ENCODE results near the gene OR56B1. TPM values are rescaled to one million over a fixed set of nuclear protein-coding genes. Genes with fewer than 3 reads are reported as not detected.

Gene OR56B1
- total RNA-seq, result 1.2 and 1.4 TPM in 2 replicates
- total RNA-seq (2013), result 0.82 TPM
- polyA plus RNA-seq, result 0.36 and 0.61 TPM in 2 replicates
- polyA minus RNA-seq, result 0.86 and 1.5 TPM in 2 replicates

DNA sequence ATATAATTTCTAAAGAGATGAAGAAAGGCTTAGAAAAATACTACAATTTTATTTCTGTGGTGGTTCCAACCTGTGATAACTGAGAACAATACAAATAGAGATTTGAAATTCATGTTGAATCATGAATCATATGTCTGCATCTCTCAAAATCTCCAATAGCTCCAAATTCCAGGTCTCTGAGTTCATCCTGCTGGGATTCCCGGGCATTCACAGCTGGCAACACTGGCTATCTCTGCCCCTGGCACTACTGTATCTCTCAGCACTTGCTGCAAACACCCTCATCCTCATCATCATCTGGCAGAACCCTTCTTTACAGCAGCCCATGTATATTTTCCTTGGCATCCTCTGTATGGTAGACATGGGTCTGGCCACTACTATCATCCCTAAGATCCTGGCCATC, at the start of gene OR56B1:
Gene OR56B1, plus strand, starts transcription at position 53 of the 400 bp plus-strand sequence. Its CDS starts 69 bp downstream, at position 122.
- CTCF ChIA-PET, result no interaction called here
- H3K27me3 ChIP-seq (replicated peaks in 1 of 4; ENCODE audit: control extremely low read depth in 1 of 4, control insufficient read depth in 3 of 4, insufficient read depth in 4 of 4, low read length in 3 of 4), result no peaks in the 10 kb centered on the region

GRCh38 chr11:5688482-5688881, 47.8 kb upstream of the OR56B1 start:
- Histone ChIP-seq H3K4me2 (replicated peaks; ENCODE audit: low read depth, low read length, poor library complexity, severe bottlenecking) (peak overlapping the region; percentile 78), H3K27ac (ENCODE audit: low read length in 2 of 2) (peak overlapping the region; percentile 89 to 92), H2AFZ (ENCODE audit: insufficient read depth, low read depth, low read length, poor library complexity, severe bottlenecking) (no peak overlapping the region), H3K36me3 (replicated peaks in 1 of 2; ENCODE audit: control extremely low read depth in 1 of 2, control insufficient read depth in 1 of 2, extremely low read depth in 1 of 2, insufficient read depth in 2 of 2, low read length in 1 of 2) (peaks cover 0 to 3% of the 10 kb centered on the region in 2 experiments), H3K4me3 (ENCODE audit: control extremely low read depth in 1 of 5, extremely low read depth in 1 of 5, insufficient read depth in 1 of 5, low read depth in 2 of 5, low read length in 4 of 5) (peak overlapping the region in 1 of 5 experiments; percentile 89), H4K20me1 (ENCODE audit: control insufficient read depth, insufficient read depth, low read length, poor library complexity, severe bottlenecking) (peaks cover 5% of the 10 kb centered on the region), H3K4me1 (ENCODE audit: control insufficient read depth in 2 of 2, insufficient read depth in 2 of 2, low read length in 2 of 2) (peaks cover 26 to 44% of the 10 kb centered on the region in 2 donors), H3K9ac (ENCODE audit: low read length) (no peak overlapping the region), H3K27me3 (replicated peaks in 1 of 4; ENCODE audit: control extremely low read depth in 1 of 4, control insufficient read depth in 3 of 4, insufficient read depth in 4 of 4, low read length in 3 of 4) (no peaks in the 10 kb centered on the region), H3K9me3 (ENCODE audit: control extremely low read depth in 1 of 3, control insufficient read depth in 2 of 3, insufficient read depth in 1 of 3, low read length in 2 of 3) (no peaks in the 10 kb centered on the region), H3K79me2 (ENCODE audit: control insufficient read depth, insufficient read depth, low read length) (peaks cover 86% of the 10 kb centered on the region)
- Mint-ChIP-seq H3K9me3 (ENCODE audit: insufficient read depth) (no peaks in the 10 kb centered on the region), H3K4me3 (peak overlapping the region; percentile 47), H3K27me3 (no peaks in the 10 kb centered on the region), H3K27ac (peak overlapping the region; percentile 80), H3K4me1 (peaks cover 48% of the 10 kb centered on the region)
- ChIA-PET CTCF (interaction anchor here (1.1 to 4.4 kb wide), 3 partner anchors 12 to 119 kb away, joined by 3 to 42 read pairs (median 22); no protein-coding TSS in a partner anchor), POLR2A (no interaction called here)
- intact Hi-C loops (cut with micrococcal nuclease), result loop anchor here (10.0 kb wide), 1 partner anchor 796 kb away; the partner anchor contains the start of genes ARFIP2 and TIMM10B
- ATAC-seq (ENCODE audit: low read depth), result no peak
- DNase-seq, result no peak
- TF ChIP-seq, protein P1, sequence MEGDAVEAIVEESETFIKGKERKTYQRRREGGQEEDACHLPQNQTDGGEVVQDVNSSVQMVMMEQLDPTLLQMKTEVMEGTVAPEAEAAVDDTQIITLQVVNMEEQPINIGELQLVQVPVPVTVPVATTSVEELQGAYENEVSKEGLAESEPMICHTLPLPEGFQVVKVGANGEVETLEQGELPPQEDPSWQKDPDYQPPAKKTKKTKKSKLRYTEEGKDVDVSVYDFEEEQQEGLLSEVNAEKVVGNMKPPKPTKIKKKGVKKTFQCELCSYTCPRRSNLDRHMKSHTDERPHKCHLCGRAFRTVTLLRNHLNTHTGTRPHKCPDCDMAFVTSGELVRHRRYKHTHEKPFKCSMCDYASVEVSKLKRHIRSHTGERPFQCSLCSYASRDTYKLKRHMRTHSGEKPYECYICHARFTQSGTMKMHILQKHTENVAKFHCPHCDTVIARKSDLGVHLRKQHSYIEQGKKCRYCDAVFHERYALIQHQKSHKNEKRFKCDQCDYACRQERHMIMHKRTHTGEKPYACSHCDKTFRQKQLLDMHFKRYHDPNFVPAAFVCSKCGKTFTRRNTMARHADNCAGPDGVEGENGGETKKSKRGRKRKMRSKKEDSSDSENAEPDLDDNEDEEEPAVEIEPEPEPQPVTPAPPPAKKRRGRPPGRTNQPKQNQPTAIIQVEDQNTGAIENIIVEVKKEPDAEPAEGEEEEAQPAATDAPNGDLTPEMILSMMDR (IDR thresholded peaks at IDR 0.05), result no peak
- TF ChIP-seq EZH2 (IDR thresholded peaks at IDR 0.05; ENCODE audit: borderline replicate concordance, insufficient read depth, low read depth, low read length, poor library complexity, severe bottlenecking), result no peak
- no CpG with 5 or more reads among the region's 1 CpG for WGBS (ENCODE audit: insufficient coverage)

More for the DNA sequence above, at the start of gene OR56B1:
- 82% methylated on average over 1 of the region's 1 CpG for WGBS (ENCODE audit: insufficient coverage)
- no peak within 1 kb of the TSS for H3K27ac Mint-ChIP-seq
- peaks cover 6% of the 10 kb centered on the region for H3K9me3 Mint-ChIP-seq (ENCODE audit: insufficient read depth)
- no peak for TF ChIP-seq EZH2 (IDR thresholded peaks at IDR 0.05; ENCODE audit: borderline replicate concordance, insufficient read depth, low read depth, low read length, poor library complexity, severe bottlenecking)
- TF ChIP-seq, protein P1 (IDR thresholded peaks at IDR 0.05), result no peak
- H3K4me1 Mint-ChIP-seq, result no peaks in the 10 kb centered on the region
- peaks cover 15% of the 10 kb centered on the region for H3K27me3 Mint-ChIP-seq
- H3K27ac ChIP-seq (ENCODE audit: low read length in 2 of 2), result no peak within 1 kb of the TSS
- intact Hi-C loops (cut with micrococcal nuclease), result no loop called here
- peaks cover 0 to 7% (median 4%) of the 10 kb centered on the region in 3 donors for H3K9me3 ChIP-seq (ENCODE audit: control extremely low read depth in 1 of 3, control insufficient read depth in 2 of 3, insufficient read depth in 1 of 3, low read length in 2 of 3)
- no peak within 1 kb of the TSS for H3K4me3 Mint-ChIP-seq
- H4K20me1 ChIP-seq (ENCODE audit: control insufficient read depth, insufficient read depth, low read length, poor library complexity, severe bottlenecking), result no peaks in the 10 kb centered on the region
- no peak within 1 kb of the TSS for H3K9ac ChIP-seq (ENCODE audit: low read length)
- H3K4me3 ChIP-seq (ENCODE audit: control extremely low read depth in 1 of 5, extremely low read depth in 1 of 5, insufficient read depth in 1 of 5, low read depth in 2 of 5, low read length in 4 of 5), result no peak within 1 kb of the TSS
- H3K79me2 ChIP-seq (ENCODE audit: control insufficient read depth, insufficient read depth, low read length), result no peaks in the 10 kb centered on the region
- ATAC-seq (ENCODE audit: low read depth), result no peak
- H3K4me2 ChIP-seq (replicated peaks; ENCODE audit: low read depth, low read length, poor library complexity, severe bottlenecking), result no peak within 1 kb of the TSS
- POLR2A ChIA-PET, result no interaction called here
- no peak within 1 kb of the TSS for H2AFZ ChIP-seq (ENCODE audit: insufficient read depth, low read depth, low read length, poor library complexity, severe bottlenecking)
- DNase-seq, result no peak
- H3K36me3 ChIP-seq (replicated peaks in 1 of 2; ENCODE audit: control extremely low read depth in 1 of 2, control insufficient read depth in 1 of 2, extremely low read depth in 1 of 2, insufficient read depth in 2 of 2, low read length in 1 of 2), result no peaks in the 10 kb centered on the region
- no peaks in the 10 kb centered on the region for H3K4me1 ChIP-seq (ENCODE audit: control insufficient read depth in 2 of 2, insufficient read depth in 2 of 2, low read length in 2 of 2)

Measured in B cell (primary cell).